Measurements from ENCODE around the gene ACSL3.
A peak's percentile ranks its signal among the peaks of the same experiment; 100 is the strongest.

Gene ACSL3

DNA sequence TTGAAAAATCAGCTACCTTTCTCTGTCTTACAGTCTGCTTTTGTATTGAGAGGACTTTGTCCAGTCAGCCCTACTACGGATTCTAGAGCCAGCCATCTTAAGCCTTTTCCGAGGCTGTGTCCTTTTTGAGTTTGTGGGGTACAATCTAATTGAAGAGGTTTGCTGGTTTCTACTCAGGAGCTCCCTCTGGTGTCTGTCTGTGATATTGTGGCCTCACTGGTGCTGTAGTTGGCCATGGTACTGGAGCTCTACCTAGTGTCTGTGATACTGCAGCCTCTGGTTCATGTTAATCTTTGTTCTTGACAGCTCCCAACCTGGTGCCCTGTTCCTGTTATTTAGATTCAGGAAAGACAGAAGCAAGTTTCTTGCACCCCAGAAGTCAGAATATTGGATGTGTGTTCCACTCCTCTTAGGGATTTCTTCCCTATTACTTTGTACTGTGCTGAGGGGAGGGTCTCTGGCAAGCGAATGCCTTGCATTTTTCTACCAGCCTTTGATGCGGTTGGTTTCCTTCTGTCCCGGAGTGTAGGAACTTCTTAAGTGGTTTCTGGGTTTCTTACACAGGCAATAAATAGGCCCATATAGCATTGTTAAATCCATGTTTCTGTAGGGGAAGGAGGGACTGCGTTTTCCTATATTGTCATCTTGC lies 78.5 kb downstream of the ACSL3 start:
- Histone ChIP-seq H3K36me3 (ENCODE audit: control insufficient read depth, insufficient read depth, low read length) (no peaks in the 10 kb centered on the region), H3K4me2 (ENCODE audit: low read length) (no peak overlapping the region), H3K27me3 (ENCODE audit: control insufficient read depth, insufficient read depth, low read length) (no peaks in the 10 kb centered on the region), H3K27ac (no peak overlapping the region), H3K4me3 (ENCODE audit: low read depth, low read length) (no peak overlapping the region), H3K4me1 (peaks cover 7% of the 10 kb centered on the region), H3K9ac (no peak overlapping the region), H2AFZ (no peak overlapping the region), H3K79me2 (peaks cover 6% of the 10 kb centered on the region), H3K9me3 (ENCODE audit: control insufficient read depth, low read length) (no peaks in the 10 kb centered on the region)
- TF ChIP-seq, protein P1, sequence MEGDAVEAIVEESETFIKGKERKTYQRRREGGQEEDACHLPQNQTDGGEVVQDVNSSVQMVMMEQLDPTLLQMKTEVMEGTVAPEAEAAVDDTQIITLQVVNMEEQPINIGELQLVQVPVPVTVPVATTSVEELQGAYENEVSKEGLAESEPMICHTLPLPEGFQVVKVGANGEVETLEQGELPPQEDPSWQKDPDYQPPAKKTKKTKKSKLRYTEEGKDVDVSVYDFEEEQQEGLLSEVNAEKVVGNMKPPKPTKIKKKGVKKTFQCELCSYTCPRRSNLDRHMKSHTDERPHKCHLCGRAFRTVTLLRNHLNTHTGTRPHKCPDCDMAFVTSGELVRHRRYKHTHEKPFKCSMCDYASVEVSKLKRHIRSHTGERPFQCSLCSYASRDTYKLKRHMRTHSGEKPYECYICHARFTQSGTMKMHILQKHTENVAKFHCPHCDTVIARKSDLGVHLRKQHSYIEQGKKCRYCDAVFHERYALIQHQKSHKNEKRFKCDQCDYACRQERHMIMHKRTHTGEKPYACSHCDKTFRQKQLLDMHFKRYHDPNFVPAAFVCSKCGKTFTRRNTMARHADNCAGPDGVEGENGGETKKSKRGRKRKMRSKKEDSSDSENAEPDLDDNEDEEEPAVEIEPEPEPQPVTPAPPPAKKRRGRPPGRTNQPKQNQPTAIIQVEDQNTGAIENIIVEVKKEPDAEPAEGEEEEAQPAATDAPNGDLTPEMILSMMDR (IDR thresholded peaks at IDR 0.05): peak; percentile 68

DNA sequence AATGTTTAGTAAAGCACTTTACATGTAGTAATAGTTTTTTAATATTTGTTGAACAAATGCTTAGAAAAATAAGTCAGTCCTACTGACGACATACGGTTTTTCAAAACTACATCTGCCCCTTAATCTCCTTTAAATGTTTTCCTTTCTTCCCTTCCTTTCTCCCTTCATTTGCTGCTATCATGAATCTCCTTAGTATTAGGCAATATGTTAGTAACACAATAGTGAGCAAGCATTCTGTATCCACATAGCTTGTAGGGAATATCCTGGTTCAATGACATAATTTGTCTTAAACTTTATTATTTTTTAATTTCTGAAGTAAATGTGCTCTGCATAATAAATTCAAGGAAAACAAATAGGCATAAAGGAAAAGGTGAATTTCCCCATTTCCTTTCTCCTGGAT lies 79.1 kb downstream of the ACSL3 start:
- H3K9ac ChIP-seq: no peak overlapping the region
- H3K4me1 ChIP-seq: peaks cover 7% of the 10 kb centered on the region
- H3K27ac ChIP-seq: no peak overlapping the region
- no peaks in the 10 kb centered on the region for H3K27me3 ChIP-seq (ENCODE audit: control insufficient read depth, insufficient read depth, low read length)
- no peaks in the 10 kb centered on the region for H3K9me3 ChIP-seq (ENCODE audit: control insufficient read depth, low read length)
- no peak overlapping the region for H3K4me2 ChIP-seq (ENCODE audit: low read length)
- no peak overlapping the region for H2AFZ ChIP-seq
- TF ChIP-seq, protein P1 (IDR thresholded peaks at IDR 0.05): no peak
- H3K36me3 ChIP-seq (ENCODE audit: control insufficient read depth, insufficient read depth, low read length): no peaks in the 10 kb centered on the region
- H3K4me3 ChIP-seq (ENCODE audit: low read depth, low read length): no peak overlapping the region
- H3K79me2 ChIP-seq: peaks cover 6% of the 10 kb centered on the region

DNA sequence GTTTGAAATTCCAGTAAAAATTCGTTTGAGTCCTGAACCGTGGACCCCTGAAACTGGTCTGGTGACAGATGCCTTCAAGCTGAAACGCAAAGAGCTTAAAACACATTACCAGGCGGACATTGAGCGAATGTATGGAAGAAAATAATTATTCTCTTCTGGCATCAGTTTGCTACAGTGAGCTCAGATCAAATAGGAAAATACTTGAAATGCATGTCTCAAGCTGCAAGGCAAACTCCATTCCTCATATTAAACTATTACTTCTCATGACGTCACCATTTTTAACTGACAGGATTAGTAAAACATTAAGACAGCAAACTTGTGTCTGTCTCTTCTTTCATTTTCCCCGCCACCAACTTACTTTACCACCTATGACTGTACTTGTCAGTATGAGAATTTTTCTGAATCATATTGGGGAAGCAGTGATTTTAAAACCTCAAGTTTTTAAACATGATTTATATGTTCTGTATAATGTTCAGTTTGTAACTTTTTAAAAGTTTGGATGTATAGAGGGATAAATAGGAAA lies 80.7 kb downstream of the ACSL3 start:
- peaks cover 7% of the 10 kb centered on the region for H3K4me1 ChIP-seq
- no peak overlapping the region for H3K4me2 ChIP-seq (ENCODE audit: low read length)
- no peaks in the 10 kb centered on the region for H3K36me3 ChIP-seq (ENCODE audit: control insufficient read depth, insufficient read depth, low read length)

DNA sequence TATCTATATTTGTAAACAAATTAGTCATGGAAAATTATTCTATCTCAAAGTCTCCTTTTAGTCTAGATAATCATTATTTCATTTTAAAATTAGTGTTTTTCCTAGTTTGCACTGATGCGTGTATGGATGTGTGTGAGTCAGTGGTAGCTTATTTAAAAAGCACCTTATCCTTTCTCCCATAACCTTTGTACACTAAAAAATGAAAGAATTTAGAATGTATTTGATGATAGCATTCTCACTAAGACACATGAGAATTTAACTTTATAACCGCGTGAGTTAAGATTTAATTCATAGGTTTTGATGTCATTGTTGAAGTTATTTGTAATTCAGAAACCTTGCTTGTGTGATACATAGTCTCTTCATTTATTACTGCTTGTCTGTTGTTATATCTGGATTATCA lies 81.7 kb downstream of the ACSL3 start:
- Histone ChIP-seq H3K9me3 (ENCODE audit: control insufficient read depth, low read length) (no peaks in the 10 kb centered on the region), H3K27me3 (ENCODE audit: control insufficient read depth, insufficient read depth, low read length) (no peaks in the 10 kb centered on the region), H3K4me2 (ENCODE audit: low read length) (no peak overlapping the region), H2AFZ (no peak overlapping the region), H3K4me3 (ENCODE audit: low read depth, low read length) (no peak overlapping the region), H3K79me2 (peaks cover 4% of the 10 kb centered on the region), H3K4me1 (peaks cover 7% of the 10 kb centered on the region), H3K27ac (no peak overlapping the region), H3K36me3 (ENCODE audit: control insufficient read depth, insufficient read depth, low read length) (no peaks in the 10 kb centered on the region), H3K9ac (no peak overlapping the region)
- TF ChIP-seq, protein P1 (IDR thresholded peaks at IDR 0.05): no peak

More for the DNA sequence above, 80.7 kb downstream of the ACSL3 start:
- Histone ChIP-seq H3K4me3 (ENCODE audit: low read depth, low read length) (no peak overlapping the region), H3K27ac (no peak overlapping the region), H3K9ac (no peak overlapping the region), H2AFZ (no peak overlapping the region), H3K79me2 (peaks cover 6% of the 10 kb centered on the region), H3K27me3 (ENCODE audit: control insufficient read depth, insufficient read depth, low read length) (no peaks in the 10 kb centered on the region), H3K9me3 (ENCODE audit: control insufficient read depth, low read length) (no peaks in the 10 kb centered on the region)
- TF ChIP-seq, protein P1 (IDR thresholded peaks at IDR 0.05): no peak

DNA sequence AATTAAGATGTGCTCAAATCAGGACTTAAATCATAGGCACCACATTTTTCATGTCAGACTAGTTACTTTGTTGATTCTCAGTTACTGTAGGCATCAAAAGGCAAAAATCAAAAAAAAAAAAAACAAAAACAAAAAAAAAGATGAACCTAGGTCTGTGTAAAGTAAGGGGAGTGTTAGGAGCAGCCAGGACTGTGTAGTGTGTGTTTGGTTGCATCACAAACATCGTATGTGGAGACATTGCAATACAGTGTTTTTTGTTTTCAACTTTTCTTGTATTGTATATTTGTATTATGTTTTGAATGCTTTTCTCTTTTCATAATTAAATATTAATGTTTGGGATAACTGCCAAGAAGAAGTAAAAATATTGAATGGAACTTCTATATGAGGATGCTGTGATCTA lies 82.1 kb downstream of the ACSL3 start:
- H3K4me1 ChIP-seq: peaks cover 7% of the 10 kb centered on the region

More for the DNA sequence above, 82.1 kb downstream of the ACSL3 start:
- Histone ChIP-seq H3K27ac (no peak overlapping the region), H3K36me3 (ENCODE audit: control insufficient read depth, insufficient read depth, low read length) (no peaks in the 10 kb centered on the region), H3K9ac (no peak overlapping the region), H2AFZ (no peak overlapping the region), H3K4me3 (ENCODE audit: low read depth, low read length) (no peak overlapping the region), H3K4me2 (ENCODE audit: low read length) (no peak overlapping the region), H3K9me3 (ENCODE audit: control insufficient read depth, low read length) (no peaks in the 10 kb centered on the region), H3K79me2 (peaks cover 4% of the 10 kb centered on the region), H3K27me3 (ENCODE audit: control insufficient read depth, insufficient read depth, low read length) (no peaks in the 10 kb centered on the region)
- TF ChIP-seq, protein P1 (IDR thresholded peaks at IDR 0.05): no peak
